ENCODE data around the gene PAX5.
A peak's percentile ranks its signal among the peaks of the same experiment; 100 is the strongest.

DNA sequence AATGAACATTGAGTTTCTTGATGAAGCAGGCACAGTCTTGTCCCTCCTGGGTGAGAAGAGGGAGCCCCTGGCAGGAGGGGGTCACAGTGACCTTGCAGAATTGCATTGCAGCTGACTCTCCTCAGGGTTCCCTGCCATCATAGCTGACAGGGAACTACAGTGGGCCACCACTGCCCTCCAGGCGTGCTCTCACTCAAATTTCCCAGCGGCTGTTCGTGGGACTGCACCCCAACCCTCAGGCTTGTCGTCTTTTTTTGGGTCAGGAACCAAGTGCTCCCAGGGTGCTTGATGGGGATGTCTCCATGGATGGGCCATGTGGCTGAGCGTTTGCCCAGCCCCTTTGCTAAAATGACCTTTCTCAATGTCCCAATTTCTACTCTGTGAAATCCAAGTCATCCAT, 245.5 kb downstream of the PAX5 start:
- TF ChIP-seq, protein P1, sequence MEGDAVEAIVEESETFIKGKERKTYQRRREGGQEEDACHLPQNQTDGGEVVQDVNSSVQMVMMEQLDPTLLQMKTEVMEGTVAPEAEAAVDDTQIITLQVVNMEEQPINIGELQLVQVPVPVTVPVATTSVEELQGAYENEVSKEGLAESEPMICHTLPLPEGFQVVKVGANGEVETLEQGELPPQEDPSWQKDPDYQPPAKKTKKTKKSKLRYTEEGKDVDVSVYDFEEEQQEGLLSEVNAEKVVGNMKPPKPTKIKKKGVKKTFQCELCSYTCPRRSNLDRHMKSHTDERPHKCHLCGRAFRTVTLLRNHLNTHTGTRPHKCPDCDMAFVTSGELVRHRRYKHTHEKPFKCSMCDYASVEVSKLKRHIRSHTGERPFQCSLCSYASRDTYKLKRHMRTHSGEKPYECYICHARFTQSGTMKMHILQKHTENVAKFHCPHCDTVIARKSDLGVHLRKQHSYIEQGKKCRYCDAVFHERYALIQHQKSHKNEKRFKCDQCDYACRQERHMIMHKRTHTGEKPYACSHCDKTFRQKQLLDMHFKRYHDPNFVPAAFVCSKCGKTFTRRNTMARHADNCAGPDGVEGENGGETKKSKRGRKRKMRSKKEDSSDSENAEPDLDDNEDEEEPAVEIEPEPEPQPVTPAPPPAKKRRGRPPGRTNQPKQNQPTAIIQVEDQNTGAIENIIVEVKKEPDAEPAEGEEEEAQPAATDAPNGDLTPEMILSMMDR (IDR thresholded peaks at IDR 0.05) = peak in 2 of 5 experiments; percentile 11 to 22
- TF ChIP-seq POLR2A (IDR thresholded peaks at IDR 0.05) = no peak
